Measurements from ENCODE around the gene LGI1. TPM values are rescaled to one million over a fixed set of nuclear protein-coding genes. Genes with fewer than 3 reads are reported as not detected.

The LGI1 gene
- total and polyA plus RNA-seq, 9 donors, result 20.1 to 43.0 (median 25.9) TPM

DNA sequence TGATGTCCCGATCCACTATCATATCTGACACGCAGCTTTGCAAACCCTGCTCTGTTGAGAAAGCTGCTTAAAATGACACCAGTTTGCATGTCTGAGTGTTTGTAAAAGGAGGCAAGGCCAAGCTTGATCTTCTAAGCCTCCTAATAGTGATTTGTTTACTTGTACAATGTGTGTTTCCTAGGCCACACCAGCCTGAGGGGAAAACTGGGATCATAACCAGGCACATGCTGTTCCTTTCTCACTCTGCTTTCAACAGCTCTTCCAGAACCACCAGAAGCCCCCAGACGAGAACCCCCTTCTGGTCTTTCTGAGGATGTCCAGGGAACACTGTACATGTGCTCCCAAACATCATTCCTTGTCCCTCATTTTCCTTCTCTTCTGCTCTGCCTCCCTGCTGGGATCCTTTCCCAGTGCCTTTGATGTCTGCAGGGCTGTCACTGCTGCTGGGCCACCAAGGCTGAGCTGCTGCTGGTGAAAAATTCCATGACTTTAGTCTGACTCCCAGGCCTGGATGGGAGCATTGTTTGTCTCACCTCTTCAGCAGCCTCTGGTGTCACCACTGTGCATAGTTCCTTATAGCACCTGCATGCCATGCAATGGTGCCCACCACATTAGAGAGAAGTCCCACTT is 4.0 kb upstream of the LGI1 start:
- Histone ChIP-seq H3K27ac (ENCODE audit: low read length) (no peak overlapping the region), H3K9me3 (replicated peaks; ENCODE audit: control insufficient read depth, low read depth, low read length) (no peaks in the 10 kb centered on the region), H3K4me3 (ENCODE audit: low read length) (no peak overlapping the region), H3K4me1 (ENCODE audit: control insufficient read depth, insufficient read depth, low read length) (peaks cover 18% of the 10 kb centered on the region), H3K36me3 (ENCODE audit: control insufficient read depth, insufficient read depth, low read length) (no peaks in the 10 kb centered on the region), H3K27me3 (ENCODE audit: control insufficient read depth, insufficient read depth, low read length) (peaks cover 10% of the 10 kb centered on the region)
- WGBS (ENCODE audit: insufficient coverage), result 39% methylated on average over 1 of the region's 3 CpGs
- DNase-seq, result peak; percentile 46

DNA sequence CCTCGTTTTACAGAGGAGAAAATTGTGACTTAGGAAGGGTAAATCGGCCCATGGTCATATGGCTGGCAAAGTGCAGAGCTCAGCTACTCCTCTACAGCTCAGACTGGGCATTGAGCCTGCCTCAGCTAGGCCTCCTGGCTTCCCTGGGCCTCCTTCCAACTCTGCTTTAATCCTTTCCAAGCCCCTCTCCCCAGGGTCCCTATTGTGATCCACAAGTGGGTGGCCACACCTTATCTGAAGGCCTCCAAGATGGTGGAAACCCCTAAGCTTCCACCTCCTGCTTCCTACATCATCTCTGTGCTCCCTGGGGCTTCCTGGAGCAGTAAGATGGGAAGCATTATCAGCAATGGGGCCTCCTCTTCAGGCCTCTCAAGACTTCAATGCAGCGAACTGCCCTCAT is 3.0 kb upstream of the LGI1 start:
- H3K27me3 ChIP-seq (ENCODE audit: control insufficient read depth, insufficient read depth, low read length), result peaks cover 10% of the 10 kb centered on the region

DNA sequence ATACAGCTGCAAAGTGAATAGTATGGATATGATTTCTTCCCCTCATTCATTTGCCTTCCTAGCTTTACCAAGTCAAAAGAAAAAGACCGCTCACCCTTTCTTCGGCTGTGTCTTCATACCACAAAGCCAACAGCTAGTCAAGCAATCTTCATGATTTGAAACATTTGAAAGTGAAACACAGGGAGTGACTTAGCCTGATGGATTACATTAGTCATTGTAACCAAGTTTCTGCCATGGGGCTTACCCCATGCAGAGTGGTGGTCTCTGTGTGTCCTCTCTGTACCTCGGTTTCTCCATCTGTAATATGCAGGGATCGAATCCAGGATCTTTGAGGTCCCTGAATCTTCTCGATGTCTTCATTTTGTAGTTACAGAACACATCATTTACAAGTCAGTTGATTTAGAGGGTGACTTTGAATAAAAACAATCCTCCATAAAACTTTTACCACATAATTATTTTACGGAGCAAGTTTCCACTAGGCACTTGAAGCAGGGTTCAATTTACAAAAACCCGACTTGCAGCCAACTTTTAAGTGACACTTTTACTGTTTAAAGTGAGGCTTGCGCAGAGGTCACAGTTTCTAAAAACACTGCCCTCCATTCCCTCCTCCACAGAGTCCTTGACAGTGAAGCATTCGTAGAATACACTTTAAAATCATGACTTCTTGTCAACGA is 2.2 kb upstream of the LGI1 start:
- Histone ChIP-seq H3K27ac (ENCODE audit: low read length) (no peak overlapping the region), H3K9me3 (replicated peaks; ENCODE audit: control insufficient read depth, low read depth, low read length) (no peaks in the 10 kb centered on the region), H3K4me3 (ENCODE audit: low read length) (no peak overlapping the region), H3K36me3 (ENCODE audit: control insufficient read depth, insufficient read depth, low read length) (no peaks in the 10 kb centered on the region), H3K4me1 (ENCODE audit: control insufficient read depth, insufficient read depth, low read length) (peaks cover 13% of the 10 kb centered on the region), H3K27me3 (ENCODE audit: control insufficient read depth, insufficient read depth, low read length) (peaks cover 10% of the 10 kb centered on the region)
- no peak for DNase-seq
- 65% methylated on average over 5 of the region's 10 CpGs for WGBS (ENCODE audit: insufficient coverage)

More for the DNA sequence above, 3.0 kb upstream of the LGI1 start:
- no peak for DNase-seq
- Histone ChIP-seq H3K4me1 (ENCODE audit: control insufficient read depth, insufficient read depth, low read length) (peaks cover 13% of the 10 kb centered on the region), H3K36me3 (ENCODE audit: control insufficient read depth, insufficient read depth, low read length) (no peaks in the 10 kb centered on the region), H3K27ac (ENCODE audit: low read length) (no peak overlapping the region), H3K9me3 (replicated peaks; ENCODE audit: control insufficient read depth, low read depth, low read length) (no peaks in the 10 kb centered on the region), H3K4me3 (ENCODE audit: low read length) (no peak overlapping the region)
- no CpG with 5 or more reads among the region's 3 CpGs for WGBS (ENCODE audit: insufficient coverage)

DNA sequence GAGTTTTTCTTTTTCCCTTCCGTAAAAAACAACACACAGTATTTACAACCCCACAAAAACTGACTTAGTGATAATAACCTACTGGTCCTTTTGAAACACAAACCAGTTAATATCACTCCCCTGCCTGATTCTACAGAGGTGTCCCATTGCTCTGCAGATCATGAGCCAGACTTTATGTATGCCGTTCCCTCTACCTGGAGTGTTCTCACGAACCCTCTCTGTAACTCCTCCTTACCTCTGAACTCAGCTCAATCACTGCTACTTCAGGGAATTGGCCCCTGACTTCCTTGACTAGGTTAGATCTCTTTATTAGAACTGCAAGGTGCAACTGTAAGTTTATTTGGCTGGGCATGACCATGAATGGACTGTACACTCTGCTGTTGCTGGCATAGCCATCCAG is 1.6 kb upstream of the LGI1 start:
- DNase-seq, result no peak
- H3K27ac ChIP-seq (ENCODE audit: low read length), result no peak overlapping the region
- peaks cover 10% of the 10 kb centered on the region for H3K27me3 ChIP-seq (ENCODE audit: control insufficient read depth, insufficient read depth, low read length)
- WGBS (ENCODE audit: insufficient coverage), result 62% methylated on average over 2 of the region's 3 CpGs
- peaks cover 13% of the 10 kb centered on the region for H3K4me1 ChIP-seq (ENCODE audit: control insufficient read depth, insufficient read depth, low read length)
- H3K4me3 ChIP-seq (ENCODE audit: low read length), result no peak overlapping the region
- H3K9me3 ChIP-seq (replicated peaks; ENCODE audit: control insufficient read depth, low read depth, low read length), result no peaks in the 10 kb centered on the region
- H3K36me3 ChIP-seq (ENCODE audit: control insufficient read depth, insufficient read depth, low read length), result no peaks in the 10 kb centered on the region

DNA sequence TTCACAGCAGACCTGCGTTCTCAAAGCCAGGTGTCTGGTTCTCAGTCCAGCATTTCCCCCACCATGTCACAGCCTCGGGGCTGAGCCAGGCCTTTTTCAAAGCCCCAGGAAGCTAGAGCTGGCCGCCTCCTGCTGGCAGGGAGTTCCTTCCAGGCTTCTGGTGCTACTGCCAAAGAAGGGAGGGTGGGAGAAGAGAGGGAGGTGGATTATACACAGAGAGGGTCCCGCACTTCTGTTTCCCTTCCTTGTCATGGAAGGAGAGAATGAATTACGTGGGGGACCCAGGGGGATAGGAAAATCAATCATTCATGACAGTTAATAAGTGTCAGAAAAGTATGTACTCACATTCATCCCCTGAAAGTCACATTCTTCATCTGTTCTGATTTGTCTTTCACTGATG is 600 bp upstream of the LGI1 start:
- H3K36me3 ChIP-seq (ENCODE audit: control insufficient read depth, insufficient read depth, low read length), result no peaks in the 10 kb centered on the region
- peak overlapping the region; percentile 30 for H3K27ac ChIP-seq (ENCODE audit: low read length)
- no peak overlapping the region for H3K4me3 ChIP-seq (ENCODE audit: low read length)
- 20% methylated on average over 2 of the region's 5 CpGs for WGBS (ENCODE audit: insufficient coverage)
- peak; percentile 37 for DNase-seq
- H3K9me3 ChIP-seq (replicated peaks; ENCODE audit: control insufficient read depth, low read depth, low read length), result no peaks in the 10 kb centered on the region
- H3K27me3 ChIP-seq (ENCODE audit: control insufficient read depth, insufficient read depth, low read length), result peaks cover 9% of the 10 kb centered on the region
- peaks cover 9% of the 10 kb centered on the region for H3K4me1 ChIP-seq (ENCODE audit: control insufficient read depth, insufficient read depth, low read length)

DNA sequence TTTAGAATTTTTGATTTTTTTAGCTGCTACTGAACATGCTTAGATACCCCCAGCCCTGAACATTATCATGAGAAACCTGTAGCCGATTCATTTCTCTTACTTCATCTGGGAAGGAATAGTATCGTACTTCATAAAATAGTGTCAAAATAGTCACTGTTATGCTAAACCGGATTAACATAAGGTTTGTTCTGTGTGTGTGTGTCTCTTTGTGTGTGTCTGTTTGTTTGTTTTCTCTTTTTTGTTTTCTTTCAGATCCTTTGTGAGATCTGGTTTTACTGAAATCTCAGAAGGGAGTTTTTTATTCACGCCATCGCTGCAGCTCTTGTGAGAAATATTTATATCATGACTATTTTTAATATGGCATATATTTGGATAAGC is 761 bp downstream of the LGI1 start:
- WGBS (ENCODE audit: insufficient coverage), result no CpG with 5 or more reads among the region's 5 CpGs
- H3K27ac ChIP-seq (ENCODE audit: low read length), result peak overlapping the region; percentile 8

DNA sequence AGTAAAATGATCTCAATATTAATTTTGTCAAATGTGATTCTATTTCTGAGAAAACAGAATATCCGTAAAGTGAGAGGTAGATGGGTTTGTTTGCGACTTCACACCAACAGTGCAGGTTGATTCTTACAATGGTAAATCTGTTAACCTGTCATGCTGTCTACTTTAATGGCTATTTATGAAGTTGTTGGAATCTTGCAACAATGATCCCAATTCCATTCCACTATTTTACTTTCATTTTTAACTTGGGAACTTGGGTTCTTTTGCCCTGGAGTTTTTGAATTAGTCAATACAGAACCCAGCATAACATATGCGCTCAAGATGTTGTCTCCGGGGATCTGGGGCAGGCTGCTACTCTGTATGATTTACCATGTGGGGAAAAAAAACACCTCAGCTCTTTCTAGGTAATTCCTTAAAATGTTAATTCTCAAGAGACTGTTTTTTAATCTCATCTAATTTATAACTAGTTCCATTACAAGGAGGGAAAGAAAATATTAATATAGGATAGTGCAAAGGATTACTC is 1.2 kb downstream of the LGI1 start:
- Histone ChIP-seq H3K9me3 (replicated peaks; ENCODE audit: control insufficient read depth, low read depth, low read length) (no peaks in the 10 kb centered on the region), H3K4me1 (ENCODE audit: control insufficient read depth, insufficient read depth, low read length) (peaks cover 9% of the 10 kb centered on the region), H3K27me3 (ENCODE audit: control insufficient read depth, insufficient read depth, low read length) (peaks cover 9% of the 10 kb centered on the region), H3K27ac (ENCODE audit: low read length) (peak overlapping the region; percentile 49), H3K4me3 (ENCODE audit: low read length) (peak overlapping the region; percentile 24), H3K36me3 (ENCODE audit: control insufficient read depth, insufficient read depth, low read length) (no peaks in the 10 kb centered on the region)
- no peak for DNase-seq
- no CpG with 5 or more reads among the region's 4 CpGs for WGBS (ENCODE audit: insufficient coverage)

More for the DNA sequence above, 761 bp downstream of the LGI1 start:
- Histone ChIP-seq H3K9me3 (replicated peaks; ENCODE audit: control insufficient read depth, low read depth, low read length) (no peaks in the 10 kb centered on the region), H3K27me3 (ENCODE audit: control insufficient read depth, insufficient read depth, low read length) (peaks cover 9% of the 10 kb centered on the region), H3K4me3 (ENCODE audit: low read length) (peak overlapping the region; percentile 24), H3K36me3 (ENCODE audit: control insufficient read depth, insufficient read depth, low read length) (no peaks in the 10 kb centered on the region), H3K4me1 (ENCODE audit: control insufficient read depth, insufficient read depth, low read length) (peaks cover 9% of the 10 kb centered on the region)
- DNase-seq, result no peak

DNA sequence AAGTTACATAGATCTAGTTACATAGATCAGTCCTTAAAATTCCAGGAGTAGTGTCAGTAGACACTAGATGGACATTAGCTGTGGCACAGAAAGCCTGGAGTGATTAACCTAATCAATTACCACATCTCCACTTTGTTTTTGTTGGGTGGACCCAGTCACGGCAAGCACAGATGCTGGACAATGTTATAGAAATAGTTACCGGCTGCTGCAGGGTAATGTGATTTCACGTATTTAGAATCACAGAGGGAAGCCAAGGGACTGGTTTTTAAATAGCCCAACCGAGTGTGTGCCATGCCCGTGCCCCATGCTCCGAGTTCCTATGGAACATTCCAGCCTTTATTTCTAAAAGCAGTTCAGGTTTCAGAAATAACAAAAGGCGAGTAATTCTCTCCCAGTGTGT is 2.8 kb downstream of the LGI1 start:
- Histone ChIP-seq H3K9me3 (replicated peaks; ENCODE audit: control insufficient read depth, low read depth, low read length) (no peaks in the 10 kb centered on the region), H3K4me3 (ENCODE audit: low read length) (no peak overlapping the region), H3K27me3 (ENCODE audit: control insufficient read depth, insufficient read depth, low read length) (peaks cover 6% of the 10 kb centered on the region), H3K4me1 (ENCODE audit: control insufficient read depth, insufficient read depth, low read length) (peaks cover 6% of the 10 kb centered on the region), H3K36me3 (ENCODE audit: control insufficient read depth, insufficient read depth, low read length) (no peaks in the 10 kb centered on the region), H3K27ac (ENCODE audit: low read length) (peak overlapping the region; percentile 1)
- WGBS (ENCODE audit: insufficient coverage), result 60% methylated on average over 7 of the region's 7 CpGs
- DNase-seq, result peak; percentile 30

DNA sequence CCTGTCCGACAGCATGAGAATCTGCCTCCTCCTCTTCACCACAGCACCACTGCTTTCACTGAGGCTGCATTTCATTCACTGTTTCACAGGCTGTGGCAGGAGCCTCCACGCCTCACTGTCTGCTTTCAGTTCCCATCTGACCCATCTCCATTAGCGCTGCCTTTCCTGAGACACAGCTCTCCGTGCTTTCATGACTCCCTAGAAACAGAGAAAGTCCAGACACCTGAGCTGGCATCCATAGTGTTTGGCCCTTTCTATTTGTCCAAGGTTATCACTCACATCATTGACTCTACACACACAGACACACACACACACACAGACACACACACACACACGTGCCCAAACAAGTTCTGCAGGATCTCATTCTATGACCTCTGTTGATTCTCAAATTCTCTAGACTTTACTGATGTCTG is 5.2 kb downstream of the LGI1 start:
- 35% methylated on average over 4 of the region's 5 CpGs for WGBS (ENCODE audit: insufficient coverage)
- H3K27me3 ChIP-seq (ENCODE audit: control insufficient read depth, insufficient read depth, low read length), result no peaks in the 10 kb centered on the region

DNA sequence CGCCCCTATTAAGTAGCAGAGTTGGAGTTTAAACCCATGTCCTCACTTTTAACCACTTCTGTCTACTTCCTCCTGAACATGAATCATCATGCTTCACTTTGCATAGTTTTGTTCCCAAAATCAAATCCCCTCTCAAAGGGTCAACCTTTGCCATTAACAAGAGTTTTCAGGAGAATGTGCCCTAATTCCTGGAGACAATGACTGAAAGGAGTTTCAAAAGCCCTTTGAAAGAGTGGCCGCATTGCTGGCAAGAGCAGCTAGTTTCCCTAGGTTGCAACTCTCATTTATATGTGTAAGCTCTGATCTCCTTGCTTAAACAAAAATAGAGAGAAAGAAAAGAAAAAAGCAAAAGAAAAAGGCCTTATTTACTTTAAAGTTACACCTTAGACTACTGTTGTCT is 9.2 kb downstream of the LGI1 start:
- H3K36me3 ChIP-seq (ENCODE audit: control insufficient read depth, insufficient read depth, low read length), result no peaks in the 10 kb centered on the region
- no peaks in the 10 kb centered on the region for H3K4me1 ChIP-seq (ENCODE audit: control insufficient read depth, insufficient read depth, low read length)
- WGBS (ENCODE audit: insufficient coverage), result no CpG with 5 or more reads among the region's 2 CpGs
- H3K27ac ChIP-seq (ENCODE audit: low read length), result no peak overlapping the region
- no peaks in the 10 kb centered on the region for H3K9me3 ChIP-seq (replicated peaks; ENCODE audit: control insufficient read depth, low read depth, low read length)
- no peaks in the 10 kb centered on the region for H3K27me3 ChIP-seq (ENCODE audit: control insufficient read depth, insufficient read depth, low read length)
- no peak overlapping the region for H3K4me3 ChIP-seq (ENCODE audit: low read length)
- no peak for DNase-seq

More for the DNA sequence above, 5.2 kb downstream of the LGI1 start:
- Histone ChIP-seq H3K36me3 (ENCODE audit: control insufficient read depth, insufficient read depth, low read length) (no peaks in the 10 kb centered on the region), H3K27ac (ENCODE audit: low read length) (no peak overlapping the region), H3K4me1 (ENCODE audit: control insufficient read depth, insufficient read depth, low read length) (no peaks in the 10 kb centered on the region), H3K9me3 (replicated peaks; ENCODE audit: control insufficient read depth, low read depth, low read length) (no peaks in the 10 kb centered on the region), H3K4me3 (ENCODE audit: low read length) (no peak overlapping the region)
- no peak for DNase-seq
